Activated CD4-positive, CD25-positive, alpha-beta regulatory T cell treated with anti-CD3 and anti-CD28 coated beads, Interleukin-2, amount 50 U/mL, for 72 hours (primary cell): ENCODE measurements around the gene PRELID2.
"Not testable (repeated sequence)": the region's sequence is repeated elsewhere in the genome, so short reads cannot be mapped to it uniquely, and the experiment has no call there.

ENCODE experiments used
- DNase-seq: peaks from one replicate; pipeline ENCODE4 v3.0.0; 2021

The PRELID2 gene

DNA sequence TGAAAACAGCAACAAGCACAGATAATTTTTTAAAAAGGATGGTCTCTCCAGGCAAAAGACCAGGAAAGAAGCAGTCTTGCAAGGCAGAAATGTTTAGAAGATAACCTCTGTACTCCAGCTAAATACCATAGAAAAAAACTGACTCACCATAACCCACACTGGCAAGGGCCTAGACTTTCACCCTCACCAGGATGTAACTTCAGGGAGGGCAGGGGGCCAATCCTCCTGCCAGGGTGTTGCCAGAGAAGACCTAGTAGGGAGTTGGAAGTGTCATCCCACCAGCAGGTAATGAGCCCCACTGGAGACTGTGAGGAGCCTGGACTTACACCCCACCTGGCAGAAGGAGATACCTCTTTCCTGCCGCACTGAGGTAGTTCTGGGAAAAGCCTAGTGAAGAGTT, 97.6 kb downstream of the PRELID2 start:
- no peak for DNase-seq

DNA sequence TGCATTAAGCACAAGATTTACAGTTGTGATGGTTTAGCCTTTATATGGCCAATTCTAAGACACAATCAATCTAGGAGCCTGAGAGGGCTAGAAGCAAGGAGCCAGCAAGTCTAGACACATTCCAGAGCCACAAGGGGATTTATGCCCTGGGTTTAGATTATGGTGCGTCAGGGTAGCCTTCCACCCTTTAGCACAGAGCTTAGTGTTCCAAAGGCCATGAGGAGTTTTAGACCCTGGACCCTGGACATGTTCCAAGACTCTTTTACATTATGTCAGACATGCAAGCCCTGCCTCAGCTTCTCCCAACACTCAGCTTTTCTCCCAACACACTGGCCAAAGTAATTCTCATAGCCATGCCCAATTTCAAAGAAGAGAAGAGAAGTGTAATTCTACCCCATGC, 105.2 kb downstream of the PRELID2 start:
- not testable (repeated sequence) for DNase-seq

- no peak for DNase-seq
These were observed 111.6 kb downstream of the PRELID2 start for GRCh38 chr5:145723516-145723915.

- no peak for DNase-seq
These were observed 116.2 kb downstream of the PRELID2 start for GRCh38 chr5:145718956-145719355.

GRCh38 chr5:145715412-145715811, 119.7 kb downstream of the PRELID2 start:
- no peak for DNase-seq

DNA sequence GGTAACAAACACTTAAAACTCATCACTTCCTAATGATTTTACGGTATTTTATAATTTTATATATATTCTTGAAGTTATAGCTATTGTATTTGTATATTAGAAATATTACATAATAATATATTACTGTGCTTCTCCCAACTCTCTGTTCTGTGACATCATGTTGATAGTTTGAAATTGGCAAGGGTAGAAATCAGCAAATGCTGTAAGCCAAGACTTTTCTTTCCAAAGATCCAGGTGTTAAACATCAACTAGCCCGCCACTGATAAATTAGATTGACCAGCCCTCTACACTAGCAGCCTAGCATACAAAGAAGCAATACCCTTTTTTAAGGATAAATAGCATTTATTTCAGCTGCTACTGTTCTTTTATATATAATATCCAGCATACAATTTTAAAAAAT, 122.9 kb downstream of the PRELID2 start:
- DNase-seq: no peak

DNA sequence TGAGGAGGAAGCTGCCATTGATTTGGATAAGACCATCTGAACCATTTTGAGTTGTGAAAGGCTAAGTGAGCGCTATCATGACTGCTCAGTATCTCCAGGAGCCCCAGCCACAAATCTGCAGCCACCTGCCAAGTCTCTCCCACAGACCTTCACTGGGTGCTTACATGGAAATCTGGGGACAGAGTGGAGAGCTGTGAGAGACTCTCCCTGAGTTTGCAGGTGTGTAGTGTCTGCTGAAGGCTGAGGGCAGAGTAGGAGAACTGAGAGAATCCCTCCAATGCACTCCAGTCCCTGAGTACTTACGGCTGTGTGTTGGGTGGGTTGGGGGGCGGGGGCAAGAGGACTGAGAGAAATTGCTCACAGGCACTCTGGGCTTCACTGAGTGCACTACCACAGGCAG, 123.7 kb downstream of the PRELID2 start:
- no peak for DNase-seq
